ENCODE measurements around the gene ZNF223.

ZNF223 gene

GRCh38 chr19:44051650-44052402 is at the start of gene ZNF223:
TSS of gene ZNF223 (plus strand) at chr19:44052036. CDS start at chr19:44055177, 3,141 bp downstream.
- DNase-seq, result peak; percentile 96

- DNase-seq, result no peak
These were observed 49.6 kb upstream of the ZNF223 start for GRCh38 chr19:44002212-44002565.

DNA sequence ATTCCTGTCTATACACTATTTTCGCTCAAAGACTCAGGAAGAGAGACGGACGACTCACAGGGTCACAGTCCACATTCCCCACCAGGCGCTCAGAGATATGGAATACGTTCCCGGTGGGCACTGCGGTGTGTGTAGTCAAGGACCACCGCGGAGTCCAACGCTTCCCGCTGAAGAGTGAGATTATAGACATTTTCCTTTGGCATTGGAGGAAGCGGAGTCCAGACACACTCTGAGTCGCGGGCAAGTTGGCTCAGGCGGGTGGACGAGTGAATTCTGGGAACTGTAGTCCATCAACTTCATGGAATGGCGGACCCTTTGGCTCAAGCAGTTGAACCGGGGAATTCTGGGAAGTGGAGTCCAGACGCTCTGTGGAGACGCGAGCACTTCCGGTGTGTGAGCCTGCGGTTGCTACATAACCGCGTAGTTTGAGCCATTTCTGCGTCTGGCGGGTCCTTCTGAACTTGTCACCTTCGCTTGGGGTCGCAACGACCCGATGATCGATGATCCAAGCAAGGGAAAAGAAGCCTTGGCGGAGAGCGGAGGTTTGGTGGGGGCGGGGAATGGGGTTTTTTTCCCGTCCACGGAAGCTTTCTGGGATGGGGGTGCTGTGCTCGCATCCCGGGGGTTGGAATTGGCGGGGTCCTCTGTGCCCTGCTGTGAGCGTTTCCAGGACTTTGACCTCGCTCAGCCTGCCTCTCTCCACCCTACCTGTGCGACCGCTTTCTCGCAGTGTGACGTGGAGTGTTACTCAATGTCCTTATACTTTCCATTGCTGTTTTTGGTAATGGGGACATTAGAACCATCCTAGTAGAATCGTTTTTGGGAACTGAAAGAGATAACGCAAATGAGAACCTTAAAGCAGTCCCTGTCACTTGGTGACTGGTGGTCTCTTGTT is 49.0 kb upstream of the ZNF223 start, which contains the start of gene ZNF230:
TSS of gene ZNF230 (plus strand) at position 392 of the 895 bp plus-strand sequence. CDS start 4,122 bp downstream, outside the sequence.
- peak; percentile 98 for DNase-seq

GRCh38 chr19:44003461-44004009 is 48.3 kb upstream of the ZNF223 start:
- peak; percentile 51 for DNase-seq

DNA sequence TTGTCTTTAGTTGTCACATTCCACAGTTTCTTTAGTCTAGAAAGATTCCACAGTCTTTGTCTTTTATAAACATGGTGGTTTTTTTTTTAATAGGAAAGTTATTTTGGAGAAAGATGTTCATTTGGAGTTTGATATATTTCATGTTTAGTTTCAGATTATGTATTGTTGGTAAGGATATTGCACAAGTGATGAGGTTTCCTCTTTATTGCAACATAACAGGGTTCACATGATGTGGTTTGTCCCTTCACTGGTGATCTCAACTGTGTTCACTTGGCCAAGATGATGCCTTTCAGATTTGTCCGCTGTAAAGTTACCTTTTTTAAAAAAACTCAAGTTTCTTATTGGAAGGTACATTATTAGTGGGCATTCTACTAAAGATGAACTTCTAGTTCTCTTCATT is 45.9 kb upstream of the ZNF223 start:
- DNase-seq, result no peak

- DNase-seq, result no peak
These were observed 44.4 kb upstream of the ZNF223 start for GRCh38 chr19:44007473-44007872.

- DNase-seq, result no peak
These were observed 41.4 kb upstream of the ZNF223 start for GRCh38 chr19:44010468-44010867.

GRCh38 chr19:44019498-44019897 is 32.3 kb upstream of the ZNF223 start:
- no peak for DNase-seq

- no peak for DNase-seq
These were observed 30.6 kb upstream of the ZNF223 start for GRCh38 chr19:44021221-44021620.

DNA sequence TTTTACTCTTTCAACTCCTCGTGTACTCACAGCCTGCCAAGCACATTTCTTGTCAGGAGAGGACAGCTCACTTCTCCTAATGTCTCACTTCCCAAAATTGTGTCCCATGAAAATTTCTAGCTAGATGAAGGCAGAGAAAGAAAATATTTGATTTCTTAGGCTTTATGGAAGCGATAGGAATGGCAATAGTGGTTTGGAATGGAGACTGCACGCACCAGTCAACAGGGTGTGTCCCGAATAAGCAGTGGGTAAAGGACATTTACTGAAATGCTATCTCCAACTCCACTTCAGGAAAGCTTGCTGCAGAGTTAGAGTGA is 27.0 kb upstream of the ZNF223 start:
- no peak for DNase-seq

- peak; percentile 93 for DNase-seq
These were observed 26.5 kb upstream of the ZNF223 start, which contains the start of gene ZNF222 for GRCh38 chr19:44025217-44025936. TSS of gene ZNF222 (plus strand) at chr19:44025379. CDS start at chr19:44025437, 58 bp downstream.

GRCh38 chr19:44026622-44027021 is 25.2 kb upstream of the ZNF223 start:
- DNase-seq, result peak; percentile 31

- no peak for DNase-seq
These were observed 19.7 kb upstream of the ZNF223 start for GRCh38 chr19:44032001-44032610.

DNA sequence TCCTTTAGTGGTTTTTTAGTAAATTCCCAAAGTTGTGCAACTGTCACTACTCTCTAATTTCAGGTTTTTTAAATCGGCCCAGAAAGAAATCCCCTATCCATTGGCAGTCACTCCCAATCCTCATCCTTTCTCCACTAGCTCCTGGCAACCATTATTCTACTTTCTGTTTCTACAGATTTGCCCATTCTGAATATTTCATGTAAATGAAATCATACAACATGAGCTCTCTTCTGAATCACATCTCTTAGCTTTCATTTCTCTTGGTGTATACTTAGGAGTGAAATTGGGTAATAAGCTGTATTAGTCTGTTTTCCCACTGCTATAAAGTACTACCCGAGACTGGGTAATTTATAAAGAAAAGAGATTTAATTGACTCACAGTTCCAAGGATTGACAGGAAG is 9.7 kb upstream of the ZNF223 start:
- DNase-seq, result no peak

DNA sequence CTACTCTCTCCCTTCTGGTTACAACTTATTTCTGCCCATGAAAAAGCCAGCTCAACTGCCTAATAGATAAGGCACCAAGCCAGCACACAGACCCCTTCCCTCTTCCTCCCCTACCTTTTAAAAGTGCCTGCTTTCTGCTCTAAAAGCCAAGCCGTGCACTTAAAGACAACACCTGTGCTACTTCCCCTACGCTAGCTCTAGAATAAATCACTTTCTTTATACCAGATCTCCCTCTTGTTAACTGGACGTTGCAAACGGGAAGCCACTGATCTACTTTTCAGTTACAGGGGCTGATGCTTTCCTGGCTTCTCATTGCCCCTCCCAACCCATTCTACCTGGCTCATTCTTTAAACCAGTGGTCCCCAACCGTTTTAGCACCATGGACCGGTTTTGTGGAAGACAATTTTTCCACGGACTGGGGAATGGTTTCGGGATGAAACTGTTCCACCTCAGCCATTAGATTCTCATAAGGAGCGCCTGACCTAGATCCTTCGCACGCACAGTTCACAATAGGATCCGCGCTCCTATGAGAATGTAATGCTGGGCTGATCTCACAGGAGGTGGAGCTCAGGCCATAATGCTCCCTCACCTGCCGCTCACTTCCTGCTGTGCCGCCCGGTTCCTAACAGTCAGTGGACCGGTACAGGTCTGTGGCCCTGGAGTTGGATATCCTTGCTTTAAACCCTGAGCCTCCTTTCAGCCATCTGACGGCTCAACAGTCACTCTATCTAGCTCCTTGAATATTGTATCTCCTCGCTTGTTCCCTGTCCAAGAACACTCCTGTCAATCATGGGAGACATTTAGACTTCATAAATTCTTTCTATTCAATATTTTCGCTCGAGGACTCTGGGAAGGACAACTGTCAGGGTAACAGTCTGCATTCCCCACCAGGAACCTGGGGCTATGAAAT is 841 bp upstream of the ZNF223 start:
- DNase-seq, result no peak

- no peak for DNase-seq
These were observed 4.0 kb downstream of the ZNF223 start for GRCh38 chr19:44055870-44056269.

- no peak for DNase-seq
These were observed 7.4 kb downstream of the ZNF223 start for GRCh38 chr19:44059229-44059628.

- no peak for DNase-seq
These were observed 9.2 kb downstream of the ZNF223 start for GRCh38 chr19:44061038-44061437.

- no peak for DNase-seq
These were observed 14.5 kb downstream of the ZNF223 start for GRCh38 chr19:44066305-44066704.

GRCh38 chr19:44069415-44069814 is 17.6 kb downstream of the ZNF223 start:
- DNase-seq, result no peak

DNA sequence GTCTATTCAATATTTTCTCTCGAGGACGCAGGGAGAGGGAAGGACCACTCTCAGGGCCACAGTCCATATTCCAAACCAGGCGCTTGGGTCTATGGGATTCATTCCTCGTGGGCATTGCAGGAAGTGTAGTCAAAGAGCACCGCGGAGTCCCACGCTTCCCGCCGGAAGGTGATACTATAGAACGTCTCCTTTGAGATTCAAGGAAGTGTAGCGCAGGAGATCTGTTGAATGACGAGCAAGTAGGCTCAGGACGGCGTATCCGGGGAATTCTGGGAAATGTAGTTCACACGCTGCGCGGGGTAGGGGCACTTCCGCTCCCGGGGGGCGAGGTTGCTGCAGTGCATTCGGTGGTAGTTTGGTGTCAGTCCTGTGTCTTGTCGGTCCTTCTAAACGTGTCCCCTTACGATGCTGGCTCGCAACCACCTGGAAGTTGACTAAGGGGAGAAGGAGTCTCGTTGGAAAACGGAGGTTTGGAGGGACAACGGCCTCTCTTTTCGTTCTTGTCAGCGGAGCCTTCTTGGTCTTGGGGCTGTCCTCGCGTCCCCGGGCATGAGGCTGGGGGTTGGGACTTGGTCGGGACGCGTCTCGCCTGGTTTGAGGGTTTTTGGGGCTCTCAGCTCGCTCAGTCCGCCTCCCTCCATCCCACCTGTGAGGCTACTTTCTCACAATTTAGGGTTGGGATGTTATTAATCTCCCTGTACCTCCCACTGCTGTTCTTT is 20.1 kb downstream of the ZNF223 start, which contains the start of gene ZNF284:
TSS of gene ZNF284 (plus strand) at position 336 of the 719 bp plus-strand sequence. CDS start 4,231 bp downstream, outside the sequence.
- DNase-seq, result peak; percentile 94

Data from hematopoietic multipotent progenitor cell treated with erythropoietin and hydrocortisone succinate and interleukin-3 and kit ligand, for 8 days (in vitro differentiated cells).